Stomach (tissue), 9 donors: ENCODE measurements around the gene BIN1. TPM values are rescaled to one million over a fixed set of nuclear protein-coding genes. Genes with fewer than 3 reads are reported as not detected.
A peak's percentile ranks its signal among the peaks of the same experiment; 100 is the strongest.

Experiments used
- DNase-seq, 2 donors: peaks; one replicate each; pipeline versions ENCODE4 v3.0.0 to v3.0.0-alpha.2; 2013 to 2019
- H3K27ac ChIP-seq, 5 donors: fragments of 200-600 bp in 4 of 5; sonication (generic) in 4 of 5; one replicate each; pipeline ENCODE4 v1.5.1; 2013 to 2019; ENCODE audit warnings: mild to moderate bottlenecking in 1 of 5, moderate library complexity in 1 of 5
- H3K27me3 ChIP-seq, 3 donors: fragments of 200-600 bp; sonication (generic); one replicate each; pipeline ENCODE4 v1.5.1; 2017 to 2019; ENCODE audit warnings: mixed run types in 1 of 3
- H3K36me3 ChIP-seq, 4 donors: fragments of 200-600 bp; sonication (generic); 1 replicate in 3 of 4; 2 replicates in 1 of 4; pipeline ENCODE4 v1.5.1; 2016 to 2019
- H3K4me1 ChIP-seq, 4 donors: fragments of 200-600 bp; sonication (generic); one replicate each; pipeline ENCODE4 v1.5.1; 2016 to 2019
- H3K4me3 ChIP-seq, 4 donors: fragments of 200-600 bp; sonication (generic) in 3 of 4; one replicate each; pipeline ENCODE4 v1.5.1; 2016 to 2019; ENCODE audit warnings: mild to moderate bottlenecking in 1 of 4
- H3K9me3 ChIP-seq, 4 donors: fragments of 200-600 bp; sonication (generic); one replicate each; pipeline ENCODE4 v1.5.1; 2016 to 2019
- EP300 ChIP-seq: sonication (generic); formaldehyde crosslinking; IDR thresholded peaks from one replicate; pipeline ENCODE4 v1.6.1; 2017; ENCODE audit warnings: antibody characterized with exemption
- POLR2A ChIP-seq, 4 donors: fragments of 450-650 bp; IDR thresholded peaks; one replicate each; pipeline ENCODE4 v1.6.1; 2016; ENCODE audit warnings: antibody characterized with exemption in 4 of 4, control low read depth in 2 of 4, mild to moderate bottlenecking in 1 of 4, moderate library complexity in 1 of 4
- POLR2AphosphoS5 ChIP-seq, 3 donors: sonication (generic); formaldehyde crosslinking; IDR thresholded peaks; one replicate each; pipeline ENCODE4 v1.6.1; 2016; ENCODE audit warnings: antibody characterized with exemption in 3 of 3
- WGBS, 5 donors: extraction: QIAGEN DNeasy Blood & Tissue Kit in 3 of 5; methylation state at CpG; one replicate each; pipeline versions ENCODE4 v1.1.5 to v1.1.7; 2013 to 2018; 5-methylcytosine and 5-hydroxymethylcytosine counted together
- intact Hi-C: fragments of 100-400 bp; cut with DNase I; formaldehyde crosslinking; loops from one replicate; pipeline ENCODE4 v1.15.1; 2023; ENCODE audit warnings: low total_unique reads
- polyA plus RNA-seq, 3 donors: library from polyadenylated mRNA; stranded (reverse); fragments of 200-250 nt; gene quantifications; one replicate each; pipeline ENCODE4 v1.2.3, GENCODE V29; 2013
- total RNA-seq, 5 donors: library from RNA; depleted of rRNA; stranded (reverse); fragments of >200 nt; gene quantifications; one replicate each; pipeline versions ENCODE4 v1.1.0 to v1.2.3, GENCODE V29; 2014 to 2016
- TF ChIP-seq, protein P1 (sequence below), 7 experiments: fragments of 450-650 bp in 4 of 7; fragments of 200-600 bp in 3 of 7; sonication (generic) in 3 of 7; IDR thresholded peaks; one replicate each; pipeline ENCODE4 v1.5.1; 2016 to 2019; ENCODE audit warnings: antibody characterized with exemption in 7 of 7, control low read depth in 2 of 7, mild to moderate bottlenecking in 1 of 7
- donor health status: healthy with polysubstance abuse.
- donor health status: Bipolar disorder and iron deficiency.
- donor health status: healthy.

BIN1 gene
- total and polyA plus RNA-seq, 8 donors, result 39.1 to 175 (median 47.8) TPM

GRCh38 chr2:127115471-127116199 lies 8.7 kb upstream of the BIN1 start:
- peak; percentile 70 to 81 for DNase-seq
- no peaks in the 10 kb centered on the region for H3K36me3 ChIP-seq
- peaks cover 0 to 14% (median 7%) of the 10 kb centered on the region in 4 donors for H3K4me1 ChIP-seq
- TF ChIP-seq POLR2A (IDR thresholded peaks at IDR 0.05), result no peak
- TF ChIP-seq POLR2AphosphoS5 (IDR thresholded peaks at IDR 0.05), result peak in 1 of 3 donors; percentile 34
- H3K4me3 ChIP-seq, result no peak overlapping the region
- H3K27me3 ChIP-seq, result no peaks in the 10 kb centered on the region
- no peaks in the 10 kb centered on the region for H3K9me3 ChIP-seq
- intact Hi-C loops, result no loop called here
- peak overlapping the region; percentile 60 to 78 (median 62) for H3K27ac ChIP-seq
- WGBS, 5 donors, result 27 to 66% (median 42%) methylated on average over 11 of the region's 11 CpGs

DNA sequence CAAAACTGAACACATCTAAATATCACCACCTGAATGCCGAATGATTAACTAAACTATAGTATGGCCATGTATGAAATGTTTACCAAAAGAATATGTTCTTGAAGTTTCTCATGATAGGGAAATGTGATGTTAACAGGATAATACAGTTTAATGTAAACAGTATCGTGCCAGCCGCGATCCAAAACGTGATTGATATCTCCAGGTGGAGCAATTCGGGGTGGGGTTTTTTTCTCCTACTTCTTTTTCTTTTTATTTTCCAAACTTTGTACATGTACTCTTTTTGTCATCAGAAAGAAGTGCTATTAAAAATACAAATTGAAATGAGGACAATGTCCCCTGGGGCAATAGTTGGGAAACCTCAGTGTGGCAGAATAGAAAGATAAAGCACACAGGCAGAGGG lies 4.0 kb upstream of the BIN1 start:
- H3K36me3 ChIP-seq, result no peaks in the 10 kb centered on the region
- no peaks in the 10 kb centered on the region for H3K9me3 ChIP-seq
- H3K4me3 ChIP-seq, result no peak overlapping the region
- no peaks in the 10 kb centered on the region for H3K27me3 ChIP-seq
- intact Hi-C loops, result no loop called here
- DNase-seq, result peak in 1 of 2 donors; percentile 21
- no peak for TF ChIP-seq POLR2A (IDR thresholded peaks at IDR 0.05)
- TF ChIP-seq POLR2AphosphoS5 (IDR thresholded peaks at IDR 0.05), result no peak
- TF ChIP-seq, protein P1, sequence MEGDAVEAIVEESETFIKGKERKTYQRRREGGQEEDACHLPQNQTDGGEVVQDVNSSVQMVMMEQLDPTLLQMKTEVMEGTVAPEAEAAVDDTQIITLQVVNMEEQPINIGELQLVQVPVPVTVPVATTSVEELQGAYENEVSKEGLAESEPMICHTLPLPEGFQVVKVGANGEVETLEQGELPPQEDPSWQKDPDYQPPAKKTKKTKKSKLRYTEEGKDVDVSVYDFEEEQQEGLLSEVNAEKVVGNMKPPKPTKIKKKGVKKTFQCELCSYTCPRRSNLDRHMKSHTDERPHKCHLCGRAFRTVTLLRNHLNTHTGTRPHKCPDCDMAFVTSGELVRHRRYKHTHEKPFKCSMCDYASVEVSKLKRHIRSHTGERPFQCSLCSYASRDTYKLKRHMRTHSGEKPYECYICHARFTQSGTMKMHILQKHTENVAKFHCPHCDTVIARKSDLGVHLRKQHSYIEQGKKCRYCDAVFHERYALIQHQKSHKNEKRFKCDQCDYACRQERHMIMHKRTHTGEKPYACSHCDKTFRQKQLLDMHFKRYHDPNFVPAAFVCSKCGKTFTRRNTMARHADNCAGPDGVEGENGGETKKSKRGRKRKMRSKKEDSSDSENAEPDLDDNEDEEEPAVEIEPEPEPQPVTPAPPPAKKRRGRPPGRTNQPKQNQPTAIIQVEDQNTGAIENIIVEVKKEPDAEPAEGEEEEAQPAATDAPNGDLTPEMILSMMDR (IDR thresholded peaks at IDR 0.05), result no peak
- no peak for TF ChIP-seq EP300
- 22 to 39% (median 30%) methylated on average over 6 of the region's 6 CpGs for WGBS, 5 donors
- H3K4me1 ChIP-seq, result peaks cover 8 to 19% (median 14%) of the 10 kb centered on the region in 4 donors
- H3K27ac ChIP-seq, result no peak overlapping the region

- no peaks in the 10 kb centered on the region for H3K9me3 ChIP-seq
- H3K4me1 ChIP-seq, result peaks cover 21 to 44% (median 40%) of the 10 kb centered on the region in 4 donors
- peak overlapping the region in 2 of 4 donors; percentile 74 to 87 for H3K4me3 ChIP-seq
- 81 to 89% (median 86%) methylated on average over 11 of the region's 11 CpGs for WGBS, 5 donors
- DNase-seq, result no peak
- no peaks in the 10 kb centered on the region for H3K27me3 ChIP-seq
- intact Hi-C loops, result no loop called here
- peak overlapping the region; percentile 86 to 94 (median 91) for H3K27ac ChIP-seq
- H3K36me3 ChIP-seq, result no peaks in the 10 kb centered on the region
- TF ChIP-seq POLR2AphosphoS5 (IDR thresholded peaks at IDR 0.05), result no peak
- TF ChIP-seq, protein P1 (IDR thresholded peaks at IDR 0.05), result no peak
- no peak for TF ChIP-seq POLR2A (IDR thresholded peaks at IDR 0.05)
- no peak for TF ChIP-seq EP300
Measured at GRCh38 chr2:127108090-127108523, 1.2 kb upstream of the BIN1 start.

DNA sequence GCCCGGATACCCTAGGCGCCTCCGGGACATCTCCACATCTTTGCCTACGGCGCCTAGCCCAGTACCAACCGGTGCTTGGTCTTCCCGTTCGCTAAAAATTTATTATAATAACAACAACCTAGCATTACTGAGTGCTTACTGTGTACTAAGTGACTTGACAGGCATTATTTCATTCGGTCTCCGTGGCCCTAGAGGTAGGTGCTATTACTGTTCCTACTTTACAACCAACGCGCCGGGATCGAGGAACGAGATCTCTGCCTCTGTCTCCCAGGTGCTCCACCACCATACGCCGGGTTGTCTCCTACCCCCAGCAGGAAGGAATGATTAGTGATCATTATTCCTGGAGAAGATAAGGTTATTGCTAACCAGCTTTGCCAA lies 657 bp upstream of the BIN1 start:
- Histone ChIP-seq H3K4me3 (peak overlapping the region; percentile 64 to 87 (median 80)), H3K27ac (peak overlapping the region; percentile 86 to 94 (median 91)), H3K4me1 (peaks cover 26 to 49% (median 44%) of the 10 kb centered on the region in 4 donors), H3K27me3 (no peaks in the 10 kb centered on the region), H3K9me3 (no peaks in the 10 kb centered on the region), H3K36me3 (no peaks in the 10 kb centered on the region)
- 6 to 14% (median 7%) methylated on average over 17 of the region's 17 CpGs for WGBS, 5 donors
- TF ChIP-seq POLR2AphosphoS5 (IDR thresholded peaks at IDR 0.05), result no peak
- TF ChIP-seq, protein P1 (IDR thresholded peaks at IDR 0.05), result peak in 1 of 7 experiments; percentile 20
- no peak for TF ChIP-seq EP300
- no peak for DNase-seq
- intact Hi-C loops, result no loop called here
